Stimulated activated CD4-positive, alpha-beta T cell treated with anti-CD3 and anti-CD28 coated beads, Interleukin-1b, Interleukin-23, amount 100 ng/mL, for 48 hours (primary cell): ENCODE data around the gene SENP7.
"Not testable (repeated sequence)": the region's sequence is repeated elsewhere in the genome, so short reads cannot be mapped to it uniquely, and the experiment has no call there.

Experiments used
- DNase-seq: peaks from one replicate; pipeline ENCODE4 v3.0.0-alpha.2; 2020

Gene SENP7

DNA sequence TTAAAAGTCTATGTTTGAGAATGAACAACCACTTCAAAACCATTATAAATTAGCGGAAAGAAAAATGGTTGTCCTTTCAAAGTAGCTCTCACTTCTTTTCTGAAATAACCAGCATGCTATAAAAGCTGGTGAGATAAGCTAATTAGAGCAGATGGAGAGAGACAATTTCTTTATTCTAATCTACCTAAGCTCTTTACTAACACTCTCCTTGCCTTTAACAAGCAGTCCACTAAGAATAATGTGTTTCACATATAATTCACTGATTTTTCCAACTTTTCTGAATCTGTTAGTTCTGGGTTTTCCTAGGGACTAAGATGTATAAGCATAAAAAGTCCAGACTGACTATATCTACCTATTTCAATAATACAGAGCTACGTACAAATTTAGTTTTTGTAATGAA, 192.5 kb downstream of the SENP7 start, which contains the start of gene IMPG2:
Gene IMPG2, minus strand, starts transcription at position 101 of the 400 bp plus-strand sequence. CDS start 203 bp downstream, outside the sequence.
- DNase-seq = no peak

DNA sequence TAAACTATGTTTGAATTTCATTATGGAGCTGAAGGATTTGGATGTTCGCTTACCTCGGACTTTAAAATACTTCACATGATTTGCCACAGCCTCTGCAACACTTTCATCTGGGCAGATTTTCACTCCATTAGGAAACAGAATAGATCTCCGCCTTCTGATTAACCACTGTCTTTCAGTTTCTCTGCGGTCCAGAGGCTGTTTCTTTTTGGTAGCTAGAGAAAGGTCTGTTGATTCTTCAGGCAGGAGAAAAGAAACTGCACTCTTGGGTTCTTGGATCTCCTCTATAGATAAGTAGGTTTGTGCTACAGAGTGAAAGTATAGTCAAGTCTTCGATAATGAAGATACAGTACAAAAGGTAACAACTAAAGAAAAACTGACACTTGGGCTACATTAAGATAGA, 193.5 kb downstream of the SENP7 start:
- no peak for DNase-seq

DNA sequence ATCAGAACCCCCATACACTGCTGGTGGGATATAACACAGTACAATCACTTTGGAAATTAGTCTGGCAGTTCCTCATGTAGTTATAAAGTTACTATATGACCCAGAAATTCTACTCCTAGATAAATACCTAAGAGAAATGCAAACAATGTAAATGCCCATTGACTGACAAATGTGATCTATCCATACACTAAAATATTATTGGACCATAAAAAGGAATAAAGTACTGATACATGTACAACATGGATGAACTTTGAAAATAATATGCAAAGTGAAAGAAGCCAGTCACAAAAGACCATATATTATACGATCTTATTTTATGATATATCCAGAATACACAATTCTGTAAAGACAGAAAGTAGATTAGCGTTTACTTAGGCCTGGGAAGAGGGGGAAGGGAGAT, 200.5 kb downstream of the SENP7 start:
- no peak for DNase-seq

DNA sequence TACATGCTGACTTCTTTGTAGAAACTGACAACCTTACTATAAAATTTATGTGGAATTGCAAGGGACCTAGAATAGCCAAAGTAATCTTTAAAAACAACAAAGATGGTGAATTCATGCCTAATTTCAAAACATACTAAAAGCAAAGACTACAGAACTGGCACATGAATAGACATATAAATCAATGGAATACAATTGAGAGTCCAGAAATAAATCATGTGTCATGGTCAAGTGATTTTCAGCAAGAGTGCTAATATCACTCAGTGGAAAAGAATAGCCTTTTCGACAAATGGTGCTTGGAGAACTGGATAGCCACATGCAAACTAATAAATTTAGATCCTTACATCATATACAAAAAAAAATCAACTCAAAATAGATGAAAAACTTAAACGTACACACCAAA, 201.3 kb downstream of the SENP7 start:
- no peak for DNase-seq

DNA sequence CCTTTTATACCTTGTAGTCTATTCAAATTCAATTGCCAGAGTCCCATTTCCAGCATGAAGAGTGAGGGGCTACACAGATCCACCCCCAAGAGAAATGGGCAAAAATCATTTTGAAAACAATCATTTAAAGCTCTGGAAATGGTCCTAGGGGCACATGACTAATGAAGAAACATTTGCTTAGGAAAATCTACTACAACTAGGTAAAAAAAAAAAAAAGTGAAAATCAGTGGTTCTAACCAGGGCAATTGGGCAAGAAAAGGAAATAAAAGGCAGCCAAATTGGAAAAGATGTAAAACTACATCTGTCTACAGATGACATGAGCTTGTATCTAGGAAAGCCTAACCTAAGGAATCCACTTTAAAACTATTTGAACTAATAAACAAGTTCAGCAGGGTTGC, 202.0 kb downstream of the SENP7 start:
- DNase-seq = no peak

DNA sequence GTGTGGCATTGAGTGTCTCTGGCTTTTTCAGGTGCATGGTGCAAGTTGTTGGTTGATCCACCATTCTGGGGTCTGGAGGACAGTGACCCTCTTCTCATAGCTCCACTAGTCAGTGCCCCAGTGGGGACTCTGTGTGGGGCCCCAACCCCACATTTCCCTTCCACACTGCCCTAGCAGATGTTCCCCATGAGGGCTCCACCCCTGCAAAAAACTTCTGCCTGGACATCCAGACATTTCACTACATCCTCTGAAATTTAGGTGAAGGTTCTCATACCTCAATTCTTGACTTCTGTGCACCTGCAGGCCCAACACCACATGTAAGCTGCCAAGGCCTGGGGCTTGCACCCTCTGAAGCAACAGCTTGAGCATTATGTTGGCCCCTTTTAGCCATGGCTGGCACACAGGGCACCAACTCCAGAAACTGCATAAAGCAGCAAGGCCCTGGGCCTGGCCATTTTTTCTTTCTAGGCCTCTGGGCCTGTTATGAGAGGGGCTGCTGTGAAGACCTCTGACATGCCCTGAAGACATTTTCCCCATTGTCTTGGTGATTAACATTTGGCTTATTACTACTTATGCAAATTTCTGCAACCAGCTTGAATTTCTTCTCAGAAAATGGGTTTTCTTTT, 204.8 kb downstream of the SENP7 start:
- DNase-seq = not testable (repeated sequence)

DNA sequence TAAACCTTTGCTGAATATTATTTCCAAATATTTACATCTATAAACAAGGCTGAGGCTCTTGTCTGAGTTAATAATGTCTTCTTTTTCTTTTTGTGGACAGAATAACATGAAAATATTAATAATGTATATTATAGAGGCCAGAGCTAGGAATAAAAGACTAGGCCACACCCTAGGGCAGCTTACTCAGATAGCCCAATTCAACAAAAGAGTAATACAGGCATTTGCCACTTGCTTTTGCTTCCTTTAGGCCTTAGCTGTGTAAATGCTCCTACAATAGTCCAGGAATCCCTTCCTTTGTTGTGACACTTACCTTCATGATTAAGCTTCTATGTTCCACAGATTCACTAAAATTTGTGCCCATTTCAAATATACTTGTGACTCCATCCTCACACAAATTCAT, 209.2 kb downstream of the SENP7 start:
- no peak for DNase-seq

DNA sequence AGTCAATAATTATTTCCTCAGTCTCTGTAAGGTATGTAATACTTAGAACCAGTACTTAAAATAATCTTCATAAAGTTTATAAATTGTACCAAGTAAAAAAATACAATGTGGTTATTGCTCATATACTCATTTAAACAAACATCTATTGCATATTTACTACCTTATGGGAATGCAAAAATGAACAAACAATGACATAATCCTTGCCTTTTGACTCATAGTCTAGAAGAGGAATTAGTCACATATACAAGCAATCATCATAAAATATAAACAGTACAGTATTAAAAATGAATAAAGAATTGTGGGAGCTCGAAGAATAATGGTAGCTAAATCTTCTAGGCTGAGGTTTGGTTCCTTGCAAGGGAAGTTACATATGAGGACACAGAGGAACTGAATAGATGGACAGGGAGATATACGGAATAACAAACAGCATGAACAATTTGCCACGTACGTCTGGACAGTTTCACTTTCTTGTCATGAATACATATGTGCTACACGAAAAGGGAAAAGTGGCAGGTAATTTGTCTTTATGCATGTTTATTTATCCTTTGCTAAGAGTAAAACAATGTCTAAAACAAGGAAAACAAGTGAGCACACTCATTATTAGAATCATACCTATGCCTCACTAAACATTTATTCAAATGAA, 209.8 kb downstream of the SENP7 start:
- no peak for DNase-seq

DNA sequence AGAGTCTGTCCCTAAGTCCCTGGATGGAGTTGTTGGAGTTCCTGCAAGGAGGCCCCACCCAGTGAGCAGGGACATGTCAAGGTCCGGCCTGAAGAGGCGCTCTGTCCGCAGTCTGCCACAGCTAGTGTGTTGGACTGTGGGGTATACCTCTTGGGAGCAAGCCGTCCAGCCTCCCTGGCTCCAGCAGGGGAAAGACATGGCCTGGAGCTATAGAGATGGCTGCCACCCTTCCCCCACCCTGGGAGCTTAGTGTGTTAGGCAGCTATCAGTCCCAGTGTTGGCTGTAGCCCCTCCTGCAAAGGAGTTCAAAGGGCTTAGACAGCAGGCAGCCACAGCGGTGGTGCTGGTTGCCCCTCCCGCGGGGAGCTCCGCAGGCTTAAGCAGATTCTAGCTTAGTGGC, 212.9 kb downstream of the SENP7 start:
- no peak for DNase-seq

DNA sequence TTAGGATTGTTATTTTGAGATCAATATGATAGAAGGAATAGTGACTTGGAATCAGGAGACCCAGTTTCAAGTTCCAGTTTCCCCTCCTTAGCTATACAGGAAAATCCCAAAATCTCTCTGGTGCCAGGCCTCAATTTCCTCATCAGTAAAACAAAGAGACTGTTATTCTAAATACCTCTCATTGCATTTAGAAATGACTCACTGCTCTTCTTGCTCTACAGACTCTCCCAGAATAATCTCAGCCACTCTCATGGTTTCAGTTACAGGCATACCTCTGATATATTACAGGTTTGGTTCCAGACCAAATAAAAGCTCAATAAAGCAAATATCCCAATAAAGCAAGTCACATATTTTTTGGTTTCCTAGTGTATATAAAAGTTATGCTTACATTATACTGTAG, 221.0 kb downstream of the SENP7 start:
- DNase-seq = no peak

DNA sequence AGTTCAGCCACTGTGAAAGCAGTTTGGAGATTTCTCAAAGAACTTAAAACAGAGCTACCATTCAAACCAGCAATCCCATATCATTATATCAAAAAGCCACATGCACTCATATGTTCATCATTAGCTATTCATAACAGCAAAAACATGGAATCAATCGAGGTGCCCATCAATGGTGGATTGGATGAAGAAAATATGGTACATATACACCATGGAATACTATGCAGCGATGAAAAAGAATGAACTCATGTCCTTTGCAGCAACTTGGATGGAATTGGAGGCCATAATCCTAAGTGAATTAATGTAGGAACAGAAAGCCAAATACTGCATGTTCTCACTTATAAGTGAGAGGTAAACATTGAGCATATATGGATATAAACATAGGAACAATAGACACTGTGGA, 224.7 kb downstream of the SENP7 start:
- no peak for DNase-seq

DNA sequence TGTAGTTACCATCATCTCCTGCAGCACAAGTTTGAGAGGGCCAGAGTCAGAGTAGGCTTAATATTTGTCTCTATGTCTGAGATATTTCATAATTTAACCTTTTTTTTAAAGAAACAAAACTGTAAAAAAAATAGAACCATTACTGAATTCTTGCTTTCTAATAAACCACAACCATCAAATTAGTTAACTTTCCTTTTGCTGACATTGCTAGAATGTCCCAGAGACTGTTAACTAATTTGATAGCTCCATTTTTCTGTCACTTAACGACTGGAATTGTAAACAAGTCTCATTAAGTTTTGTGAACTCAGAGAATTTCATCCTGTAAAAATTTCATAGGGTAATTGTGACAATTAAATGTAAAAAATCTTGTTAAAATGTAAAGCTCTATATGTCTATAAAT, 228.3 kb downstream of the SENP7 start:
- no peak for DNase-seq

DNA sequence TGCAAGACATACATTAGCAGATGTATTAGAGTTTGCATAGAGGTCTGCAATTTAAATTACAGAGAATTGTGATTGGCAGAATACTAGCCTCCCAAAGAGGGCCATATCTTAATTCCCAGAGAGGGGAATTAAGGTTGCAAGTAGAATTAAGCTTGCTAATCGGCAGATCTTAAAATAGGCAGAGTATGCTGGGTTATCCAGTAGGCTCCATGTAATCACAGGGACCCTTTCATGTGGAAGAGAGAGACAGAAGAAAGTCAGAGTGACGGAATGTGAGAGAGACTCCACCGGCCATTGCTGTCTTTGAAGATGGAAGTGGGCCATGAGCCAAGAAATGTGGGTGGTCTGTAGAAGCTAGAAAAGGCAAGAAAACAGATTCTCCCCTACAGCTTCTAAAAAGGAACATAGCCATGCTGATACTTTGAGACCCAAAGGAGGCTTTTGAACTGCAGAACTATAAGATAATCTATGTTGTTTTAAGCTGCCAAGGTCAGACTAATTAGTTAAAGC, 231.4 kb downstream of the SENP7 start:
- no peak for DNase-seq

DNA sequence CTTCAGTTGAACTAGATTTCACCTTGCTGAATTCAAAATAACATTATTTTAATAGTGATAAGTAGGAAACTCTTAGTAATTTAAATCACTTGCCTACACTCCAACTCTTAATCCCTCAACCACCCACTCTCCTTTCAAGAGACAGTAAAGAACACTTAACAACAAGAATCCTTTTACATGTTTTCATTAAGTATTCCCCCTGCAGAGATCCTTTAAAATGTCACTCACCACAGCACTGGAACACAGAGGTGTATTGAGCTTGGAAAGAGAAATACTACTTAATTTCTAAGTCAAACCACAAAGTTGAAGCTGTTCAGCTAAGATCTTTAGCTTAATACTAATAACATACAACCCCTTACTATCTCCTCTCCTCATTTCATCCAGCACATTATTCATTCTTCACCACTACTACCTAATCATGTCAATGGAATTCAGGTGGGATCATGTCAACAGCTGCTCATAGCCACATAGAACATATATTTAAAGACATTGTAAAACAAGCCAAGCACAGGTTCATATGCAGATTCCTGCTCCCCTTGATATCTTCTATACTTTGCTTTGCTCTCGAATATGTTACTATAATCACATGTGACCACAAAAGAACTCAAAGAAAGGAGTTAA, 233.1 kb downstream of the SENP7 start:
- DNase-seq = no peak

DNA sequence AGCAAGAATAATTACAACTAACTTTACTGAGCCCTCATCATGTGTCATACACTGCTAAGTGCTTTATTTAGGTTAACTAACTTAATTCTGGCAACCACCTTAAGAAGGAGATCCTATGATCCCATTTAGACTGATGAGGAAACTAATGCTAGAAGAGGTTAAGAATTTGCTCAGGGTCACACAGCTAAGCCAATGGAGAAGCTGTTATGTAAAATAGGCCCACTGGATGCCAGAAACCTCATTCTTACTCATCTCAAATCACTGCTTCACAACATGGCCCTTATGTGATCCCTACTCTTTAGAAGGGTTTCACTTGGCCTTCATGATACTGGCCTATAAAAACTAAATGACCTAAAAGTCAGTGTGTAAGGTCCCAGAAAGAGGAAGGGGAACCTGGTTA, 233.8 kb downstream of the SENP7 start:
- DNase-seq = no peak

DNA sequence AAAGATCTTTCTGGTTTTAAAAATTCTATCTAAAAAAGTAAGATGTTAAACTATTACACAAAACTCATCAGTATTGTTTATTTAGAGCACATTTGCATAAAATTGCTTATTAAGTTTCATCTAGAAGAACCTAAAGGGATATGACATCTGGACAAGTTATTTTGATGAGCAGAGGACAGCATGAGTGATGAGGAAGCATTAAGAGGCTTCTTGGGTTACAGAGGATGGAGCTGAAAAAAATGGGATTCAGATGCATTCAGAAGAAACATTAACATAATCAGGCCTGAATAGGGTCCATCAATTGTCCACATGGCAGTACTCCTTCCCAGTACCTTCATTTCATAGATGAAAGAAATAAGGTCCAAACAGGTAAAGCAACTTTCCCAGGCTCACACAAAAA, 234.3 kb downstream of the SENP7 start:
- DNase-seq = no peak
